ENCODE measurements around the gene WFS1. TPM values are rescaled to one million over a fixed set of nuclear protein-coding genes. Genes with fewer than 3 reads are reported as not detected.

Gene WFS1
- total RNA-seq, 2 donors from 2014 or later: 77.9 to 131 TPM

- H3K9me3 ChIP-seq: no peaks in the 10 kb centered on the region
- TF ChIP-seq CTCF (IDR thresholded peaks at IDR 0.05): no peak
- no peaks in the 10 kb centered on the region for H3K36me3 ChIP-seq
- H3K4me1 ChIP-seq (ENCODE audit: control insufficient read depth in 1 of 2, low read depth in 2 of 2): no peaks in the 10 kb centered on the region
- H3K4me3 ChIP-seq: no peak overlapping the region
- ATAC-seq (ENCODE audit: insufficient number of reproducible peaks, low FRiP score, low read depth): no peak
- no peak for DNase-seq (ENCODE audit: low spot score)
- no peak overlapping the region for H3K27ac ChIP-seq
- H3K27me3 ChIP-seq (replicated peaks; ENCODE audit: insufficient read depth): no peaks in the 10 kb centered on the region
Measured at GRCh38 chr4:6337331-6337935, 67.8 kb downstream of the WFS1 start.

- no peak for DNase-seq (ENCODE audit: low spot score)
- H3K4me3 ChIP-seq: no peak overlapping the region
- no peaks in the 10 kb centered on the region for H3K4me1 ChIP-seq (ENCODE audit: control insufficient read depth in 1 of 2, low read depth in 2 of 2)
- ATAC-seq (ENCODE audit: insufficient number of reproducible peaks, low FRiP score, low read depth): no peak
- TF ChIP-seq CTCF (IDR thresholded peaks at IDR 0.05): no peak
- H3K27ac ChIP-seq: no peak overlapping the region
- no peaks in the 10 kb centered on the region for H3K9me3 ChIP-seq
- no peaks in the 10 kb centered on the region for H3K27me3 ChIP-seq (replicated peaks; ENCODE audit: insufficient read depth)
- H3K36me3 ChIP-seq: no peaks in the 10 kb centered on the region
Measured at GRCh38 chr4:6338175-6338950, 68.7 kb downstream of the WFS1 start.

GRCh38 chr4:6338951-6339817 is 69.5 kb downstream of the WFS1 start:
- Histone ChIP-seq H3K9me3 (no peaks in the 10 kb centered on the region), H3K36me3 (no peaks in the 10 kb centered on the region), H3K27ac (no peak overlapping the region), H3K27me3 (replicated peaks; ENCODE audit: insufficient read depth) (no peaks in the 10 kb centered on the region), H3K4me3 (no peak overlapping the region), H3K4me1 (ENCODE audit: control insufficient read depth in 1 of 2, low read depth in 2 of 2) (no peaks in the 10 kb centered on the region)
- DNase-seq (ENCODE audit: low spot score): no peak
- no peak for ATAC-seq (ENCODE audit: insufficient number of reproducible peaks, low FRiP score, low read depth)
- no peak for TF ChIP-seq CTCF (IDR thresholded peaks at IDR 0.05)

GRCh38 chr4:6339818-6340445 is 70.3 kb downstream of the WFS1 start:
- DNase-seq (ENCODE audit: low spot score) (no peak), ATAC-seq (ENCODE audit: insufficient number of reproducible peaks, low FRiP score, low read depth) (no peak)
- H3K4me1 ChIP-seq (ENCODE audit: control insufficient read depth in 1 of 2, low read depth in 2 of 2): no peaks in the 10 kb centered on the region
- H3K27me3 ChIP-seq (replicated peaks; ENCODE audit: insufficient read depth): no peaks in the 10 kb centered on the region
- TF ChIP-seq CTCF (IDR thresholded peaks at IDR 0.05): no peak
- H3K27ac ChIP-seq: no peak overlapping the region
- no peak overlapping the region for H3K4me3 ChIP-seq
- no peaks in the 10 kb centered on the region for H3K9me3 ChIP-seq
- H3K36me3 ChIP-seq: no peaks in the 10 kb centered on the region
